Liver (tissue), 3 donors: Measurements from ENCODE around the gene SMIM3.

ENCODE experiments used
- ATF3 ChIP-seq: IDR thresholded peaks from 2 replicates; pipeline ENCODE4 v1.6.1; 2016; ENCODE audit warnings: antibody characterized with exemption
- EGR1 ChIP-seq, 2 donors: IDR thresholded peaks; 2 replicates each; pipeline ENCODE4 v1.6.1; 2016 to 2018; ENCODE audit warnings: antibody characterized with exemption in 2 of 2, low read depth in 2 of 2
- GABPA ChIP-seq, 2 donors: IDR thresholded peaks in 1 of 2; conservative IDR thresholded peaks in 1 of 2; 2 replicates each; pipeline ENCODE4 v1.6.1; 2016; ENCODE audit warnings: antibody characterized with exemption in 2 of 2, mild to moderate bottlenecking in 1 of 2, moderate library complexity in 1 of 2
- HNF4A ChIP-seq, 2 donors: conservative IDR thresholded peaks; 2 replicates each; pipeline ENCODE4 v1.6.1; 2016; ENCODE audit warnings: antibody characterized with exemption in 2 of 2, mild to moderate bottlenecking in 2 of 2
- JUND ChIP-seq, 2 donors: IDR thresholded peaks; 2 replicates each; pipeline ENCODE4 v1.6.1; 2016; ENCODE audit warnings: antibody characterized with exemption in 2 of 2
- MAX ChIP-seq: IDR thresholded peaks from 2 replicates; pipeline ENCODE4 v1.6.1; 2016; ENCODE audit warnings: antibody characterized with exemption
- RAD21 ChIP-seq, 2 donors: IDR thresholded peaks; 2 replicates each; pipeline ENCODE4 v1.6.1; 2016; ENCODE audit warnings: antibody characterized with exemption in 2 of 2, mild to moderate bottlenecking in 2 of 2
- RXRA ChIP-seq, 2 donors: IDR thresholded peaks; 2 replicates each; pipeline ENCODE4 v1.6.1; 2017 to 2018; ENCODE audit warnings: antibody characterized with exemption in 2 of 2, mild to moderate bottlenecking in 1 of 2
- SP1 ChIP-seq: IDR thresholded peaks from 2 replicates; pipeline ENCODE4 v1.6.1; 2018; ENCODE audit warnings: antibody characterized with exemption, mild to moderate bottlenecking
- TAF1 ChIP-seq: conservative IDR thresholded peaks from 2 replicates; pipeline ENCODE4 v1.6.1; 2016; ENCODE audit warnings: antibody characterized with exemption, mild to moderate bottlenecking
- YY1 ChIP-seq: IDR thresholded peaks from 2 replicates; pipeline ENCODE4 v1.6.1; 2016; ENCODE audit warnings: antibody characterized with exemption, mild to moderate bottlenecking
- ZBTB33 ChIP-seq: IDR thresholded peaks from 2 replicates; pipeline ENCODE4 v1.6.1; 2016; ENCODE audit warnings: antibody characterized with exemption
- TF ChIP-seq, protein P1 (sequence below): fragments of 150-350 bp; IDR thresholded peaks from 2 replicates; pipeline ENCODE4 v1.5.1; 2017; ENCODE audit warnings: improper control_type of control experiment, low read depth, low read length; ENCODE audit not compliant: missing input control
- TF ChIP-seq, protein P2 (sequence below): IDR thresholded peaks from 2 replicates; pipeline ENCODE4 v1.6.1; 2016; ENCODE audit warnings: antibody characterized with exemption, mild to moderate bottlenecking
- donor health status: healthy.
- donor health status: healthy.

DNA sequence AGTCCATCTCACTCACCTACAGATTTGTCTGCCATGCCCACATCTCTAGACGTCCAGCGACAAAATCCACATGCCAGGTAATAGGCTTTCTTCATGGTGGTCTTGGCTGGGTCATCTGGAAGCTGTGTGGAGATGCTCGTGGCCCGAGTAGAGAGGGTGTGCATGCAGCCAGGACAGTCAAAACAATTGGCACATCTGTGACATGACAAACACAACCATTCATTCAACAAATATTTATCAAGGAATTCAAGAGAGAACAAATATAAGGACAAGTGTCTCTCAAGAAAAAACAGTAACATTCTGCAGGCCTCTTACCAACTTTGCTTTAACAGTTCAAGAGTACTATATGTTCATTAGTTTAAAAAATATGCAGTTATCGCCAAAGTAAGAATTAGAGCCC, 25.1 kb upstream of the SMIM3 start:
- TF ChIP-seq TAF1 (no peak), JUND (IDR thresholded peaks at IDR 0.05) (no peak), SP1 (no peak), RAD21 (IDR thresholded peaks at IDR 0.05) (no peak), ATF3 (no peak), YY1 (no peak), ZBTB33 (no peak), GABPA (IDR thresholded peaks at IDR 0.05 in 1 of 2, conservative IDR thresholded peaks at IDR 0.05 in 1 of 2) (no peak), RXRA (IDR thresholded peaks at IDR 0.05) (no peak), MAX (no peak), HNF4A (conservative IDR thresholded peaks at IDR 0.05) (no peak), EGR1 (IDR thresholded peaks at IDR 0.05; ENCODE audit: low read depth in 2 of 2) (no peak)
- TF ChIP-seq, protein P1, sequence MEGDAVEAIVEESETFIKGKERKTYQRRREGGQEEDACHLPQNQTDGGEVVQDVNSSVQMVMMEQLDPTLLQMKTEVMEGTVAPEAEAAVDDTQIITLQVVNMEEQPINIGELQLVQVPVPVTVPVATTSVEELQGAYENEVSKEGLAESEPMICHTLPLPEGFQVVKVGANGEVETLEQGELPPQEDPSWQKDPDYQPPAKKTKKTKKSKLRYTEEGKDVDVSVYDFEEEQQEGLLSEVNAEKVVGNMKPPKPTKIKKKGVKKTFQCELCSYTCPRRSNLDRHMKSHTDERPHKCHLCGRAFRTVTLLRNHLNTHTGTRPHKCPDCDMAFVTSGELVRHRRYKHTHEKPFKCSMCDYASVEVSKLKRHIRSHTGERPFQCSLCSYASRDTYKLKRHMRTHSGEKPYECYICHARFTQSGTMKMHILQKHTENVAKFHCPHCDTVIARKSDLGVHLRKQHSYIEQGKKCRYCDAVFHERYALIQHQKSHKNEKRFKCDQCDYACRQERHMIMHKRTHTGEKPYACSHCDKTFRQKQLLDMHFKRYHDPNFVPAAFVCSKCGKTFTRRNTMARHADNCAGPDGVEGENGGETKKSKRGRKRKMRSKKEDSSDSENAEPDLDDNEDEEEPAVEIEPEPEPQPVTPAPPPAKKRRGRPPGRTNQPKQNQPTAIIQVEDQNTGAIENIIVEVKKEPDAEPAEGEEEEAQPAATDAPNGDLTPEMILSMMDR: no peak
- TF ChIP-seq, protein P2, sequence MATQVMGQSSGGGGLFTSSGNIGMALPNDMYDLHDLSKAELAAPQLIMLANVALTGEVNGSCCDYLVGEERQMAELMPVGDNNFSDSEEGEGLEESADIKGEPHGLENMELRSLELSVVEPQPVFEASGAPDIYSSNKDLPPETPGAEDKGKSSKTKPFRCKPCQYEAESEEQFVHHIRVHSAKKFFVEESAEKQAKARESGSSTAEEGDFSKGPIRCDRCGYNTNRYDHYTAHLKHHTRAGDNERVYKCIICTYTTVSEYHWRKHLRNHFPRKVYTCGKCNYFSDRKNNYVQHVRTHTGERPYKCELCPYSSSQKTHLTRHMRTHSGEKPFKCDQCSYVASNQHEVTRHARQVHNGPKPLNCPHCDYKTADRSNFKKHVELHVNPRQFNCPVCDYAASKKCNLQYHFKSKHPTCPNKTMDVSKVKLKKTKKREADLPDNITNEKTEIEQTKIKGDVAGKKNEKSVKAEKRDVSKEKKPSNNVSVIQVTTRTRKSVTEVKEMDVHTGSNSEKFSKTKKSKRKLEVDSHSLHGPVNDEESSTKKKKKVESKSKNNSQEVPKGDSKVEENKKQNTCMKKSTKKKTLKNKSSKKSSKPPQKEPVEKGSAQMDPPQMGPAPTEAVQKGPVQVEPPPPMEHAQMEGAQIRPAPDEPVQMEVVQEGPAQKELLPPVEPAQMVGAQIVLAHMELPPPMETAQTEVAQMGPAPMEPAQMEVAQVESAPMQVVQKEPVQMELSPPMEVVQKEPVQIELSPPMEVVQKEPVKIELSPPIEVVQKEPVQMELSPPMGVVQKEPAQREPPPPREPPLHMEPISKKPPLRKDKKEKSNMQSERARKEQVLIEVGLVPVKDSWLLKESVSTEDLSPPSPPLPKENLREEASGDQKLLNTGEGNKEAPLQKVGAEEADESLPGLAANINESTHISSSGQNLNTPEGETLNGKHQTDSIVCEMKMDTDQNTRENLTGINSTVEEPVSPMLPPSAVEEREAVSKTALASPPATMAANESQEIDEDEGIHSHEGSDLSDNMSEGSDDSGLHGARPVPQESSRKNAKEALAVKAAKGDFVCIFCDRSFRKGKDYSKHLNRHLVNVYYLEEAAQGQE: no peak
